Colonic mucosa (tissue), 4 donors: ENCODE results near the gene HOXC10. TPM values are rescaled to one million over a fixed set of nuclear protein-coding genes. Genes with fewer than 3 reads are reported as not detected.

Experiments used
- DNase-seq: peaks from one replicate; pipeline ENCODE4 v3.0.0-alpha.2; 2020
- H3K27ac ChIP-seq: fragments of 200-600 bp; one replicate; pipeline ENCODE4 v1.8.0; 2021
- H3K27me3 ChIP-seq: fragments of 200-600 bp; one replicate; pipeline ENCODE4 v1.8.0; 2021
- H3K36me3 ChIP-seq: fragments of 200-600 bp; one replicate; pipeline ENCODE4 v1.8.0; 2021
- H3K4me1 ChIP-seq: fragments of 200-600 bp; one replicate; pipeline ENCODE4 v1.8.0; 2021; ENCODE audit warnings: mild to moderate bottlenecking
- H3K4me3 ChIP-seq: fragments of 200-600 bp; one replicate; pipeline ENCODE4 v1.8.0; 2021
- H3K9ac ChIP-seq, 2 donors: one replicate each; pipeline ENCODE4 v1.7.0; 2013; ENCODE audit warnings: control low read depth in 2 of 2, low read depth in 2 of 2, low read length in 2 of 2
- H3K9me3 ChIP-seq: fragments of 200-600 bp; one replicate; pipeline ENCODE4 v1.8.0; 2021
- CTCF ChIP-seq: fragments of 200-600 bp; IDR thresholded peaks from one replicate; pipeline ENCODE4 v1.8.0; 2022; ENCODE audit warnings: antibody characterized with exemption, mild to moderate bottlenecking
- intact Hi-C: fragments of 100-400 bp; cut with DNase I; formaldehyde crosslinking; loops from one replicate; pipeline ENCODE4 v1.14.1; 2022
- microRNA-seq: library from miRNA; unstranded; fragments of <30 nt; microRNA quantifications from one replicate; pipeline ENCODE4, GENCODE V29; 2019
- total RNA-seq, 2 donors: library from RNA; stranded (reverse); fragmentation: NEBNext Ultra II Directional in 1 of 2; extraction: Animal tissue kit (Norgen Biotek cat#: 25700) in 1 of 2; gene quantifications; one replicate each; pipeline ENCODE4 v1.2.1, GENCODE V29; 2021
- donor health status: healthy.
- donor health status: DM: no; HTN: no; CAD: no.
- donor health status: DM: no; HTN: no; CAD: no.

Gene HOXC10
- total RNA-seq, 2 donors from 2014 or later: not detected

- Histone ChIP-seq H3K4me3 (no peak overlapping the region), H3K9me3 (no peaks in the 10 kb centered on the region), H3K4me1 (no peaks in the 10 kb centered on the region), H3K9ac (no peak overlapping the region), H3K36me3 (no peaks in the 10 kb centered on the region), H3K27me3 (peaks cover 86% of the 10 kb centered on the region), H3K27ac (no peak overlapping the region)
- no peak for TF ChIP-seq CTCF
- DNase-seq: no peak
- intact Hi-C loops: no loop called here
Observed at GRCh38 chr12:54039417-54040147, 54.6 kb downstream of the HOXC10 start.

Small RNA genes lying within 50 kb of the gene (microRNA-seq; reads per million reads assigned to microRNA genes)
- gene MIR196A2: 1,099 reads per million, percentile 81 among the genes with 10 or more reads in this experiment
- gene MIR615: 13.2 reads per million, percentile 21 among the genes with 10 or more reads in this experiment

Other genes starting within 250 kb of the HOXC10 start
- gene CISTR, start 233.2 kb upstream of the HOXC10 start, total RNA-seq: not detected
- not detected for gene HOXC13, start 46.3 kb upstream of the HOXC10 start, total RNA-seq
- not detected for gene HOXC12, start 30.2 kb upstream of the HOXC10 start, total RNA-seq
- gene HOXC11, start 12.0 kb upstream of the HOXC10 start, total RNA-seq: not detected
- not detected for gene HOTAIR, start 10.2 kb upstream of the HOXC10 start, total RNA-seq
- not detected for gene HOXC9, start 15.0 kb downstream of the HOXC10 start, total RNA-seq
- not detected for gene HOXC8, start 23.8 kb downstream of the HOXC10 start, total RNA-seq
- gene HOXC6, start 43.3 kb downstream of the HOXC10 start, total RNA-seq: under 1 TPM in 1 of 2 donors, not detected in 1; 0.15 TPM
- gene HOXC5, start 47.9 kb downstream of the HOXC10 start, total RNA-seq: not detected
- not detected for gene HOXC4, start 68.7 kb downstream of the HOXC10 start, total RNA-seq
- gene SMUG1, start 203.8 kb downstream of the HOXC10 start, total RNA-seq: 10 to 100 TPM; 22.0 to 31.0 TPM